HFF-Myc (cell line): ENCODE results near the gene PHF21A.

ENCODE experiments used
- DNase-seq: peaks from one replicate; pipeline ENCODE4 v3.0.0-alpha.2; 2011; ENCODE audit warnings: low read depth; ENCODE audit errors: extremely low read depth
- H3K4me3 ChIP-seq: replicated peaks from 2 replicates; pipeline ENCODE4 v1.5.1; 2011; ENCODE audit warnings: low read depth, mild to moderate bottlenecking, control low read depth, low read length
- TF ChIP-seq, protein P1 (sequence below): IDR thresholded peaks from 2 replicates; pipeline ENCODE4 v1.5.1; 2012; ENCODE audit warnings: mild to moderate bottlenecking, low read depth, low read length, control low read depth; ENCODE audit errors: missing control alignments

The PHF21A gene

DNA sequence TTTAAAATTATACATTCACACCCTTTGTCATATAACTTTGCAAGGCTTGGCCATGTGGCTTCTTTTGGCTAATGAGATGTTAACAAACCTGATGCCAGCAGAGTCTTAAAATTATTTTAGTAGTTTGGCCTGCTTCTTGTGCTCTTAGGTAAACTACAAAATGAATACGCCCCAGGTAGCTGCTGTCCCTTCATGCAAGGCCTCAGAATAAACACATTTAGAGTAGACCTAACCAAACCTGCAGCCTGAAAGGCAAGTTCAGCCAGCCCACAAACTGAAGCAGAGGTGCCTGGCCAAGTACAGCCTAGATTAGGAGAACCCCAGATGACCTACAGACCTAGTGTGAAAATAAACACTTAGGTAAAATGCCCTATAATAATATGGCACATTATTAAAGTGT, 50.2 kb downstream of the PHF21A start:
- no peak for DNase-seq
- TF ChIP-seq, protein P1, sequence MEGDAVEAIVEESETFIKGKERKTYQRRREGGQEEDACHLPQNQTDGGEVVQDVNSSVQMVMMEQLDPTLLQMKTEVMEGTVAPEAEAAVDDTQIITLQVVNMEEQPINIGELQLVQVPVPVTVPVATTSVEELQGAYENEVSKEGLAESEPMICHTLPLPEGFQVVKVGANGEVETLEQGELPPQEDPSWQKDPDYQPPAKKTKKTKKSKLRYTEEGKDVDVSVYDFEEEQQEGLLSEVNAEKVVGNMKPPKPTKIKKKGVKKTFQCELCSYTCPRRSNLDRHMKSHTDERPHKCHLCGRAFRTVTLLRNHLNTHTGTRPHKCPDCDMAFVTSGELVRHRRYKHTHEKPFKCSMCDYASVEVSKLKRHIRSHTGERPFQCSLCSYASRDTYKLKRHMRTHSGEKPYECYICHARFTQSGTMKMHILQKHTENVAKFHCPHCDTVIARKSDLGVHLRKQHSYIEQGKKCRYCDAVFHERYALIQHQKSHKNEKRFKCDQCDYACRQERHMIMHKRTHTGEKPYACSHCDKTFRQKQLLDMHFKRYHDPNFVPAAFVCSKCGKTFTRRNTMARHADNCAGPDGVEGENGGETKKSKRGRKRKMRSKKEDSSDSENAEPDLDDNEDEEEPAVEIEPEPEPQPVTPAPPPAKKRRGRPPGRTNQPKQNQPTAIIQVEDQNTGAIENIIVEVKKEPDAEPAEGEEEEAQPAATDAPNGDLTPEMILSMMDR: no peak

GRCh38 chr11:46069595-46069994, 51.7 kb downstream of the PHF21A start:
- DNase-seq: no peak
- no peak overlapping the region for H3K4me3 ChIP-seq
- TF ChIP-seq, protein P1: no peak

More for the DNA sequence above, 50.2 kb downstream of the PHF21A start:
- no peak overlapping the region for H3K4me3 ChIP-seq

- no peak overlapping the region for H3K4me3 ChIP-seq
- TF ChIP-seq, protein P1: no peak
- no peak for DNase-seq
Measured at GRCh38 chr11:46066335-46066734, 54.9 kb downstream of the PHF21A start.

DNA sequence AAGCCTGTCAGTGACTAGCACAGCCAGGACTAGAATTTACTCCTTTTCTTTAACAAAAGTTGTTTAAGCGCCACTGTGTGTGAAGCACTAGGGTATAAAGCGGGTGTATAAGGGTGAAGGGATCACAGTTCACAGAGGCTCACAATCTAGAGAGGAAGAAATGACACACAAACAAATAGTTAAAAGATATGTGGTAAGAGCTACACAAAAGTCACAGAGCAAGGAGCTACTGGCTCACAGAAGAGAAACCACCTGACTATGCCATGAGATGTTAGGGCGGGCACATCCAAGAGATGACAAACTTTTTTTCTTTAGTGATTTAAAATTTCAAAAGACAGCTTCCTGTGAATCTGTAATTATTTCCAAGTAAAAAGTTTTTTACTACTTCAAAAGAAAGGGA, 55.6 kb downstream of the PHF21A start:
- TF ChIP-seq, protein P1: no peak
- H3K4me3 ChIP-seq: no peak overlapping the region
- no peak for DNase-seq

- H3K4me3 ChIP-seq: no peak overlapping the region
- DNase-seq: no peak
- TF ChIP-seq, protein P1: no peak
Measured at GRCh38 chr11:46064221-46064620, 57.0 kb downstream of the PHF21A start.

DNA sequence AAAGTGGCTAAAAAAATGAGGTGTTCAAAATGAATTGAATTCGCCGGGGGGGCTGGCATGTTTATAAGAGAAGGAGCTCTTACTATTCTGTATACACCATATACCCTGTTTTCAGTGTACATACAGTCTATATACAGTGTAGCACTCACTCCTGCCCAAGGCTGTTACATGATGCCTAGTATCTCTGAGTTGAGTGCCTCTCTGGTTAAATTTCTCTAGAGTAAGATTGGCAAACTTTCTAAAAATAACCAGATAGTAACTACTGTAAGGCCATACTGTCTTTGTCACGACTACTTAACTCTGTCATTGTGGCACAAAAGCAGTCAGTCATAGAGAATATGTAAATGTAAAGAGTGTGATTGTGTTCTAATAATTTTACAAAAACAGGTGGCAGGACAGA, 58.1 kb downstream of the PHF21A start:
- TF ChIP-seq, protein P1: no peak
- no peak for DNase-seq
- no peak overlapping the region for H3K4me3 ChIP-seq

DNA sequence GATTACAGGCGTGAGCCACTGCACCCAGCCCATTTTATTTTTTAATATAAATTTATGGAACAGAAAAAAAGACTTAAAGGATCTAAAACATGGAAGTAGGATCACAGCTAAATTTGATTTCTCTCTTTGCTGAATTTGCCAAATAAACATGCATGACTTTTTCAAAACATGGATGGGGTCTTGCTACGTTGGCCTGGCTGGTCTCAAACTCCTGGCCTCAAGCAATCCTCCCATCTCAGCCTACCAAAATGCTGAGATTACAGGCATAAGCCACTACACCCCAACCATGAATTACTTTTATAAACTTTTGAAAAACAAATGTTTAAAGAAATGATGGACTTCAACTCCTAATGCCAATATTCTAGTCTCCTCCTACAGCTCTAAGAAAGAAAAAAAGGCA, 61.2 kb downstream of the PHF21A start:
- no peak overlapping the region for H3K4me3 ChIP-seq
- DNase-seq: no peak
- TF ChIP-seq, protein P1: no peak
